ENCODE results near the gene KCNA1. TPM values are rescaled to one million over a fixed set of nuclear protein-coding genes. Genes with fewer than 3 reads are reported as not detected.

The KCNA1 gene
- total RNA-seq, 2 donors from 2014 or later, result 0.11 TPM; not detected in 1

DNA sequence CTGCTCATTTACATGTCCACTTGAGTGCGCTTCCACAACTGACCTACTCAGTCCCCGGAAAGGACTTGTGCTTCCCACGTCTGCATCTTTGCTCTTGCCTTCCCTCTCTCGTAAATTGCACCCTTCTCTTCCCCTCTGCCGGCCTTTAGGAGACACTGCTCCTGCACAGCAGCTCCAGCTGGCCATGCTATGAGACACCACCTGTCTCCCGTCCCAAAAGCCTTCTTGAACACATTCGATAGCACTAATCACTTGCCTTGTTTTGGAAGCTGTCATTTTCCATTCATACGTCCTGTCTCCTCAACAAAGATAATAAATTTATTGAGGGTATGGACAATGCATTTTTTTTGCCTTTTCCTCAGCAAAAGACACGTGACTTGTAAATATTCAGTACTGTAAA, 15.7 kb upstream of the KCNA1 start:
- Histone ChIP-seq H3K4me1 (replicated peaks) (no peaks in the 10 kb centered on the region), H3K4me3 (no peak overlapping the region), H3K27ac (no peak overlapping the region), H3K36me3 (no peaks in the 10 kb centered on the region), H3K27me3 (replicated peaks; ENCODE audit: insufficient read depth) (peaks cover 4% of the 10 kb centered on the region), H3K9me3 (no peaks in the 10 kb centered on the region)
- TF ChIP-seq POLR2A (IDR thresholded peaks at IDR 0.05) (no peak), POLR2AphosphoS5 (IDR thresholded peaks at IDR 0.05) (no peak)
- TF ChIP-seq, protein P1, sequence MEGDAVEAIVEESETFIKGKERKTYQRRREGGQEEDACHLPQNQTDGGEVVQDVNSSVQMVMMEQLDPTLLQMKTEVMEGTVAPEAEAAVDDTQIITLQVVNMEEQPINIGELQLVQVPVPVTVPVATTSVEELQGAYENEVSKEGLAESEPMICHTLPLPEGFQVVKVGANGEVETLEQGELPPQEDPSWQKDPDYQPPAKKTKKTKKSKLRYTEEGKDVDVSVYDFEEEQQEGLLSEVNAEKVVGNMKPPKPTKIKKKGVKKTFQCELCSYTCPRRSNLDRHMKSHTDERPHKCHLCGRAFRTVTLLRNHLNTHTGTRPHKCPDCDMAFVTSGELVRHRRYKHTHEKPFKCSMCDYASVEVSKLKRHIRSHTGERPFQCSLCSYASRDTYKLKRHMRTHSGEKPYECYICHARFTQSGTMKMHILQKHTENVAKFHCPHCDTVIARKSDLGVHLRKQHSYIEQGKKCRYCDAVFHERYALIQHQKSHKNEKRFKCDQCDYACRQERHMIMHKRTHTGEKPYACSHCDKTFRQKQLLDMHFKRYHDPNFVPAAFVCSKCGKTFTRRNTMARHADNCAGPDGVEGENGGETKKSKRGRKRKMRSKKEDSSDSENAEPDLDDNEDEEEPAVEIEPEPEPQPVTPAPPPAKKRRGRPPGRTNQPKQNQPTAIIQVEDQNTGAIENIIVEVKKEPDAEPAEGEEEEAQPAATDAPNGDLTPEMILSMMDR (IDR thresholded peaks at IDR 0.05), result no peak
- intact Hi-C loops (cut with DNase I), result no loop called here
- WGBS, result 41% methylated on average over 9 of the region's 9 CpGs
- DNase-seq (ENCODE audit: low spot score), result no peak

- TF ChIP-seq POLR2A (IDR thresholded peaks at IDR 0.05) (no peak), POLR2AphosphoS5 (IDR thresholded peaks at IDR 0.05) (no peak)
- TF ChIP-seq, protein P1 (IDR thresholded peaks at IDR 0.05), result no peak
- WGBS, result 48% methylated on average over 4 of the region's 4 CpGs
- no peaks in the 10 kb centered on the region for H3K27me3 ChIP-seq (replicated peaks; ENCODE audit: insufficient read depth)
- H3K4me1 ChIP-seq (replicated peaks), result no peaks in the 10 kb centered on the region
- H3K27ac ChIP-seq, result no peak overlapping the region
- intact Hi-C loops (cut with DNase I), result no loop called here
- no peak for DNase-seq (ENCODE audit: low spot score)
- H3K4me3 ChIP-seq, result no peak overlapping the region
- H3K36me3 ChIP-seq, result no peaks in the 10 kb centered on the region
- no peaks in the 10 kb centered on the region for H3K9me3 ChIP-seq
Measured at GRCh38 chr12:4899364-4899763, 10.3 kb upstream of the KCNA1 start.

DNA sequence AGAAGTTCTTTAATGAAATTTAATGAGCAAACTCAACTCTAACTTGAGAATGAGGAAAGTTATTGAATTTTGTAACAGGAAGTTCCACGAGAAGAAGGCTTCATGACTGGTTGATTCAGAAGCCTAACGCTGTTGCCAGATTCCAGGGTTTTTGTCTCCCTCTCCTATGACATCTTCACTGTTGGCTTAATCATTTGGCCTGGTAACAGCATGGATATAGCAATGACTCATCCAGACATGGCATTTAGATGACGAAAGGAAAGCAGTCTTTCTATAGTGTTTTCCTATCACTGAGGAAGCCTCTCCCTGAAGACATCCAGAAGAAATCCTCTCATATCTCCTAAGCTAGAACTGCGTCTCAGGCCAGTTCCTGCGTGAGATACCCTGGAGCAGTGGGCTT, 9.4 kb upstream of the KCNA1 start:
- Histone ChIP-seq H3K4me1 (replicated peaks) (no peaks in the 10 kb centered on the region), H3K9me3 (no peaks in the 10 kb centered on the region), H3K36me3 (no peaks in the 10 kb centered on the region), H3K4me3 (no peak overlapping the region), H3K27me3 (replicated peaks; ENCODE audit: insufficient read depth) (no peaks in the 10 kb centered on the region), H3K27ac (no peak overlapping the region)
- 81% methylated on average over 5 of the region's 5 CpGs for WGBS
- DNase-seq (ENCODE audit: low spot score), result no peak
- TF ChIP-seq POLR2A (IDR thresholded peaks at IDR 0.05) (no peak), POLR2AphosphoS5 (IDR thresholded peaks at IDR 0.05) (no peak)
- TF ChIP-seq, protein P1 (IDR thresholded peaks at IDR 0.05), result no peak
- intact Hi-C loops (cut with DNase I), result no loop called here

DNA sequence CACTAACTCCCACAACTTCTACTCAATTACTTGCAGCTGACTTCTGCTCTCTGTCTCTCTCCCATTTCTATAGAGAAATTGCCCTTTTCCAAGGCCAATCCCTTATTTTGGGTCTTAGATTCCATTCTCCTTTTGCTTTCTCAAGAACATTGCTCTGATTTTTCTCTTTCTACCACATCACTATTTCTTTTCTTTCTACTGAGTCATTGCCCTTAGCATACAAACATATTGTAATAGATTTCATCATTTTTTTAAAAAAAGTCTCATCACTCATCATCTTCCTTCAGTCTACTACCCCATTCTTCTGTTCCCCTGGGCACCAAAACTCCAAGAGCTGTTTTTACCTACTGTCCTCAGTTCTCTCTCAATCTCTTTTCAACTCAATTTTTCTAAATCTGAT, 4.4 kb upstream of the KCNA1 start:
- H3K4me3 ChIP-seq, result no peak overlapping the region
- no peak overlapping the region for H3K27ac ChIP-seq
- H3K36me3 ChIP-seq, result no peaks in the 10 kb centered on the region
- H3K27me3 ChIP-seq (replicated peaks; ENCODE audit: insufficient read depth), result peaks cover 23% of the 10 kb centered on the region
- no peak for DNase-seq (ENCODE audit: low spot score)
- TF ChIP-seq, protein P1 (IDR thresholded peaks at IDR 0.05), result no peak
- no peak for TF ChIP-seq POLR2AphosphoS5 (IDR thresholded peaks at IDR 0.05)
- peaks cover 8% of the 10 kb centered on the region for H3K4me1 ChIP-seq (replicated peaks)
- no peaks in the 10 kb centered on the region for H3K9me3 ChIP-seq
- intact Hi-C loops (cut with DNase I), result no loop called here

DNA sequence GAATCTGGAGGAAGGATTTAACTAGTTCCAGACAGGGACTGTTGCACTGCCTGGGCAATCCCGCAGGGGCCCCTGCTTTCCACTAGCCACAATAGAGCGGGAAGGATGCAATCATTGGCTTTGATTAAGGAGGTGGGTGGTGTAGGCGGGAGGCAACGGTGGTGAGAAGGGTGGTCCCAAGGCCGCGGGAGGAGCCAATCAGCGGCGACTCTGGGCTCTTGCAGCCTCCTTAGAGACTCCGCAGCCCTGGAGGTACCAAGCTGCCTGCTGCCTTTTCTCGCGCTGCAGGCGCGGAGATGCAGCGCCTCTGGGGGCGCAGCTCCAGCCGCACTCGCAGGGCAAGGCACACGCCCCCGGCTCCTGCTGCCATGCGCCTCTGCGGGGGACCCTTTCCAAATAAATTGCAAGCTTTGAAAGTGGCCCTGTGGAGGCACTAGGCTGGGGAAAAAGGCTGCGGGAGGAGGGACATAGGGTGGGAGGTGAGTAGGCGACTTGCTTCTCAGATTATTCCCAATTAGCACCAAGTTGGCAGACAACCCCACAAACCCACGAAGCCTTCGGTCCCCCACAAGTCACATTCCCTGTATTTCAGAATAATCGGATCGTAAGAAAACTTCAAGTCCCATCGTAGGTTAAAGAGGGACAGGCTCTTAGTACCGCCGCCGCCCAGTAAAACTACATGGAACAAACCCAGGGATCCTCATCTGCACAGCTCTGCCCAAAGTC, 858 bp upstream of the KCNA1 start:
- no peak for DNase-seq (ENCODE audit: low spot score)
- peaks cover 36% of the 10 kb centered on the region for H3K27me3 ChIP-seq (replicated peaks; ENCODE audit: insufficient read depth)
- peaks cover 8% of the 10 kb centered on the region for H3K4me1 ChIP-seq (replicated peaks)
- intact Hi-C loops (cut with DNase I), result no loop called here
- no peak overlapping the region for H3K4me3 ChIP-seq
- no peaks in the 10 kb centered on the region for H3K36me3 ChIP-seq
- H3K9me3 ChIP-seq, result no peaks in the 10 kb centered on the region
- WGBS, result 2% methylated on average over 31 of the region's 31 CpGs
- no peak for TF ChIP-seq POLR2A (IDR thresholded peaks at IDR 0.05)
- TF ChIP-seq, protein P1 (IDR thresholded peaks at IDR 0.05), result no peak
- TF ChIP-seq POLR2AphosphoS5 (IDR thresholded peaks at IDR 0.05), result no peak
- H3K27ac ChIP-seq, result no peak overlapping the region
